ENCODE data around the gene C19orf47. TPM values are rescaled to one million over a fixed set of nuclear protein-coding genes. Genes with fewer than 3 reads are reported as not detected.
A peak's percentile ranks its signal among the peaks of the same experiment; 100 is the strongest.

The C19orf47 gene
- total RNA-seq, 4 donors from 2014 or later, result 10.0 to 14.1 (median 11.7) TPM

DNA sequence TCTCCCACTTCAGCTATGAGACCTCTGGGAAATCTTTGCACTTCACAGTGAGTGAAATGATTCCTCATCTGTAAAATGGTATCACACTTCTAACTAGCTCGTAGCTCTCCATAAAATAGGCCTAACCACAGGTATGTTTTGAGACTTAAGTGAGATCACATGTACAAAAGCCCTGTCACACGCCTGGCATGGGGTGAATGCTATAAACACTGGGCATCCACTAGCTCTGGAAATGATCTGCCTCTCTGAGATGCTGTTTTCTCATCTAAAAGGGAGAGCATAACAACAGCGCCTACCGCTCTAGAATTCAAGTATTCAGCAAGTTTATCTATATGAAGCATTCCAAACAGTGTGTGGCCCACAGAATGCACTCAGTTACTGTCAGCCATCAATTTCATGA, 65.3 kb downstream of the C19orf47 start:
- DNase-seq, result no peak
- Histone ChIP-seq H3K9me3 (no peaks in the 10 kb centered on the region), H3K27me3 (no peaks in the 10 kb centered on the region), H3K4me3 (no peak overlapping the region), H3K36me3 (peaks cover 0 to 12% (median 0%) of the 10 kb centered on the region in 3 donors), H3K27ac (peak overlapping the region in 3 of 4 donors; percentile 88 to 99 (median 96)), H3K4me1 (peaks cover 37 to 81% (median 64%) of the 10 kb centered on the region in 3 donors)
- no peak for TF ChIP-seq POLR2A (IDR thresholded peaks at IDR 0.05)
- TF ChIP-seq, protein P1, sequence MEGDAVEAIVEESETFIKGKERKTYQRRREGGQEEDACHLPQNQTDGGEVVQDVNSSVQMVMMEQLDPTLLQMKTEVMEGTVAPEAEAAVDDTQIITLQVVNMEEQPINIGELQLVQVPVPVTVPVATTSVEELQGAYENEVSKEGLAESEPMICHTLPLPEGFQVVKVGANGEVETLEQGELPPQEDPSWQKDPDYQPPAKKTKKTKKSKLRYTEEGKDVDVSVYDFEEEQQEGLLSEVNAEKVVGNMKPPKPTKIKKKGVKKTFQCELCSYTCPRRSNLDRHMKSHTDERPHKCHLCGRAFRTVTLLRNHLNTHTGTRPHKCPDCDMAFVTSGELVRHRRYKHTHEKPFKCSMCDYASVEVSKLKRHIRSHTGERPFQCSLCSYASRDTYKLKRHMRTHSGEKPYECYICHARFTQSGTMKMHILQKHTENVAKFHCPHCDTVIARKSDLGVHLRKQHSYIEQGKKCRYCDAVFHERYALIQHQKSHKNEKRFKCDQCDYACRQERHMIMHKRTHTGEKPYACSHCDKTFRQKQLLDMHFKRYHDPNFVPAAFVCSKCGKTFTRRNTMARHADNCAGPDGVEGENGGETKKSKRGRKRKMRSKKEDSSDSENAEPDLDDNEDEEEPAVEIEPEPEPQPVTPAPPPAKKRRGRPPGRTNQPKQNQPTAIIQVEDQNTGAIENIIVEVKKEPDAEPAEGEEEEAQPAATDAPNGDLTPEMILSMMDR (IDR thresholded peaks at IDR 0.05), result no peak
- intact Hi-C loops (cut with DNase I), result no loop called here
- WGBS, 2 donors, result 65 to 66% methylated on average over 4 of the region's 4 CpGs

DNA sequence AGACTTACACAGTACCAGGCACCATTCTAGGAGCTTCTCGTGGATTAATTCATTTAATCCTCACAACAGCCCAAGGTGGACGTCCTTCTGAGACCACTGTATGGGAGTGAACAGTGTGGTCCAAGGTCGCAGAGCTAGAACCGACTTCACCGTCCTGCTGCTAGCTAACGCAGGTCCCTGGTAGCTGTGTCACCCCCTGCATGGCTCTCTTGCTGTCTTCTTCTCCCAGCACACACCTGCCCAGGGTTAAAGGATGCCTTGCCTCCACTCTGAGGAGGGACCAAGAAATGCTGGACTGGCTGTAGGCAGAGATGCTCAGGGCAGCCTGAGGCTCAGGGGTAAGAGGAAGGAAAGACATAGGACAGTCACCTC, 66.0 kb downstream of the C19orf47 start:
- peak overlapping the region in 1 of 4 donors; percentile 78 for H3K27ac ChIP-seq
- no peaks in the 10 kb centered on the region for H3K27me3 ChIP-seq
- no peak for DNase-seq
- H3K4me1 ChIP-seq, result peaks cover 37 to 88% (median 70%) of the 10 kb centered on the region in 3 donors
- no peaks in the 10 kb centered on the region for H3K9me3 ChIP-seq
- H3K36me3 ChIP-seq, result peaks cover 0 to 12% (median 0%) of the 10 kb centered on the region in 3 donors
- intact Hi-C loops (cut with DNase I), result no loop called here
- 78 to 81% methylated on average over 2 to 6 of the region's 6 CpGs for WGBS, 2 donors
- H3K4me3 ChIP-seq, result no peak overlapping the region
- TF ChIP-seq, protein P1 (IDR thresholded peaks at IDR 0.05), result no peak
- no peak for TF ChIP-seq POLR2A (IDR thresholded peaks at IDR 0.05)

DNA sequence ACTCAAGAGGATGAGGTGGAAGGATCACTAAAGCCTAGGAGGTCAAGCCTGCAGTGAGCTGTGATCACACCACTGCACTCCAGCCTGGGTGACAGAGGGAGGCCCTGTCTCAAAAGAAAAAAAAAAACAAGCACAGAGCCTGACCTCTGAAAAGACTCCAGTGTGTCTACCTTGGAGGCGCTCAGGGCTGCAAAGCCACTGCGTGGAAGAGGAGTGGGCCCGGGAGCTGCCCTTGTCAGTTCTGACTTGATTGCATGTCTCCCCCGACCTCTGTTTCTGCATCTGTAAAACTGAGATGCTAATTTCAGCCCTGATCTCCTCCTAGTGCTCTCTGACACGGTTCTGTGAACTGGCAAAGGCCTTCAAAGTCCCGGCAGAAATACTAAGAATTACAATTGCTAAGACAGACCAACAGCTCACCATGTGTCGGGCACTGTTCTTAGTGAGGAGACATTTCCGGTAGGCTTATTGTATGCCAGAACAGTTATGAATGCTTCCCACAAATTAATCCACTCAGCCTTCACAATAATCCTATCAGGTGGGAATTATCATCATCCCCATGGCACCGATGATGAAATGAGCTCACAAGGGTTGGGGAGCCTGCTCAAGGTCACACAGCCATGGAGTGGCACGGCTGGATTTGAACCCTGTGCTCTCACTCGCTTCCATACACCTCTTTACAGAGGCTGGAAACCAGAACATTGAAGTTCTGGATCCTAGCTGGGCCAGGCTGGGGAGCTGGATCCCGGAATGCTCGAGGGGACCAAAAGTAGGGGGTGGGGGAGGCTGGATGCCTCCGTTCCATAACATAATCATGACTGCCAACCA, 66.6 kb downstream of the C19orf47 start:
- DNase-seq, result no peak
- Histone ChIP-seq H3K4me1 (peaks cover 37 to 92% (median 70%) of the 10 kb centered on the region in 3 donors), H3K4me3 (no peak overlapping the region), H3K27ac (peak overlapping the region in 3 of 4 donors; percentile 61 to 78 (median 69)), H3K36me3 (peaks cover 0 to 12% (median 0%) of the 10 kb centered on the region in 3 donors), H3K9me3 (no peaks in the 10 kb centered on the region), H3K27me3 (no peaks in the 10 kb centered on the region)
- intact Hi-C loops (cut with DNase I), result no loop called here
- TF ChIP-seq, protein P1 (IDR thresholded peaks at IDR 0.05), result no peak
- WGBS, 2 donors, result 67 to 68% methylated on average over 10 to 12 of the region's 14 CpGs

DNA sequence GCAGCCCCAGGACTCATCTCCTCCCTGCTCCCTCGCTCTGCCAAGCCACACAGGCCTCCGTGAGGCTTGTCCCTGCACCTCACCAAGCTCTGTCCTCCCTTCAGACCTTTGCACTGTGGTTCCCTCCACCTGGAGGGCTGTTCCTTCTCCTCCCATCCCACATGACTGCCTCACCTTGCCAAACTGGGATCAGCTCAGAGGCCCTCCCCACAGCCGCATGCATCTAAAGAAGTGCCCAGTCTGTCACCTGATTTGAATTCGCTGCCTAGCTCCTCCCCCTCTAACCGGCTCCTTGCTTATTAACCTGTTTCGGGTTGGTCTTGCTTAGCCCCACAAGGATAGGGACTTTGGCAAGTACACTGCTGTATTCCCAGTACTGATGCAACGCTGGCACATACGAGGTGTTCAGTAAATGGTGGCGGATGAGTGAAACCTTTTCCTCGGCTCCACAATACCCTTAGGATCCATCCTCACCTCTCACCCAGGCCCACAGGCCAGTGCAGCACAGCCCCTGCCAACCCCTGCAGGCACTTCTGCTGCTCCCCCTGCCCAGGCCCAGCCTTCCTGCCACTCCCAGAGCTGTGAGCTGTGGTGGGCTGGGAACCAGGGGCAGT, 67.5 kb downstream of the C19orf47 start:
- Histone ChIP-seq H3K4me1 (peaks cover 37 to 89% (median 65%) of the 10 kb centered on the region in 3 donors), H3K27me3 (no peaks in the 10 kb centered on the region), H3K4me3 (peak overlapping the region in 1 of 4 donors; percentile 15), H3K36me3 (peaks cover 0 to 12% (median 0%) of the 10 kb centered on the region in 3 donors), H3K9me3 (no peaks in the 10 kb centered on the region), H3K27ac (peak overlapping the region; percentile 61 to 78 (median 73))
- no peak for TF ChIP-seq POLR2A (IDR thresholded peaks at IDR 0.05)
- TF ChIP-seq, protein P1 (IDR thresholded peaks at IDR 0.05), result no peak
- no peak for DNase-seq
- intact Hi-C loops (cut with DNase I), result no loop called here
- WGBS, 2 donors, result 37 to 44% methylated on average over 9 to 10 of the region's 10 CpGs

Measured in esophagus squamous epithelium (tissue), 5 donors.